HEK293 (cell line): ENCODE data around the gene PROCR.

Experiments
- CTCF ChIA-PET: fragments of 350-600 bp; formaldehyde crosslinking; extraction: SDS; loops from one replicate; lab custom pipeline; 2021; ENCODE audit warnings: antibody characterized with exemption; lab: Yijun Ruan, JAX
- POLR2A ChIA-PET: fragments of 300-600 bp; formaldehyde crosslinking; extraction: SDS; loops from one replicate; lab custom pipeline; 2020; ENCODE audit warnings: antibody characterized with exemption, inconsistent platforms; lab: Yijun Ruan, JAX
- H3K27ac ChIP-seq: fragments of 200-500 bp; sonication (Bioruptor generic); 2 replicates; pipeline ENCODE4 v1.5.1; 2014; ENCODE audit warnings: low read depth, low read length, control low read depth, inconsistent platforms; ENCODE audit errors: extremely low read depth
- H3K36me3 ChIP-seq, 2 experiments: fragments of 200-500 bp in 1 of 2; sonication (Bioruptor generic) in 1 of 2; 1 replicate in 1 of 2; 2 replicates in 1 of 2; pipeline ENCODE4 v1.5.1; 2014 to 2017; ENCODE audit warnings: inconsistent platforms in 2 of 2, low read length in 2 of 2; ENCODE audit not compliant: control insufficient read depth in 2 of 2, insufficient read depth in 1 of 2
- H3K4me1 ChIP-seq: fragments of 200-500 bp; sonication (Bioruptor generic); 2 replicates; pipeline ENCODE4 v1.5.1; 2014; ENCODE audit warnings: mild to moderate bottlenecking, low read length, inconsistent platforms; ENCODE audit not compliant: control insufficient read depth, insufficient read depth
- H3K4me3 ChIP-seq: 2 replicates; pipeline ENCODE4 v1.5.1; 2011; ENCODE audit warnings: low read depth, mild to moderate bottlenecking, control low read depth, low read length, moderate library complexity
- H3K9me3 ChIP-seq: fragments of 200-500 bp; sonication (Bioruptor generic); 2 replicates; pipeline ENCODE4 v1.5.1; 2014; ENCODE audit warnings: low read depth, low read length, inconsistent platforms; ENCODE audit not compliant: control insufficient read depth, insufficient read depth
- HOXD13 ChIP-seq: sonication (generic); formaldehyde crosslinking; IDR thresholded peaks from 2 replicates; pipeline ENCODE4 v1.8.0; 2022; ENCODE audit warnings: missing genetic modification reagents, borderline replicate concordance
- KLF10 ChIP-seq: fragments of 450-650 bp; IDR thresholded peaks from 2 replicates; pipeline ENCODE4 v1.5.1; 2018; ENCODE audit warnings: missing biosample characterization, mild to moderate bottlenecking, missing genetic modification characterization
- MYNN ChIP-seq: fragments of 450-650 bp; formaldehyde crosslinking; IDR thresholded peaks from 2 replicates; pipeline ENCODE4 v1.5.1; 2016; ENCODE audit warnings: missing biosample characterization, missing genetic modification characterization, borderline replicate concordance
- PRDM1 ChIP-seq: fragments of 450-650 bp; formaldehyde crosslinking; IDR thresholded peaks from 2 replicates; pipeline ENCODE4; 2016; ENCODE audit warnings: missing biosample characterization, missing genetic modification characterization
- ZBTB17 ChIP-seq: fragments of 450-650 bp; formaldehyde crosslinking; IDR thresholded peaks from 2 replicates; pipeline ENCODE4 v1.5.1; 2016; ENCODE audit warnings: missing biosample characterization, missing genetic modification characterization
- ZNF155 ChIP-seq: fragments of 450-650 bp; formaldehyde crosslinking; IDR thresholded peaks from 2 replicates; pipeline ENCODE4 v1.5.1; 2016; ENCODE audit warnings: missing biosample characterization, missing genetic modification characterization
- ZNF157 ChIP-seq: fragments of 450-650 bp; formaldehyde crosslinking; IDR thresholded peaks from 2 replicates; pipeline ENCODE4 v1.5.1; 2016; ENCODE audit warnings: missing biosample characterization, missing genetic modification characterization
- ZNF214 ChIP-seq: fragments of 450-650 bp; formaldehyde crosslinking; IDR thresholded peaks from 2 replicates; pipeline ENCODE4 v1.5.1; 2017; ENCODE audit warnings: missing biosample characterization, mild to moderate bottlenecking, missing genetic modification characterization, borderline replicate concordance
- ZNF274 ChIP-seq, 2 experiments: fragments of 200-500 bp in 1 of 2; fragments of 450-650 bp in 1 of 2; sonication (Bioruptor generic) in 1 of 2; formaldehyde crosslinking in 1 of 2; IDR thresholded peaks; 2 replicates each; pipeline versions ENCODE4 v1.5.1 to v1.6.1; 2014 to 2016; ENCODE audit warnings: borderline replicate concordance in 1 of 2, inconsistent platforms in 1 of 2, low read length in 1 of 2, missing biosample characterization in 1 of 2, missing genetic modification characterization in 1 of 2
- ZNF311 ChIP-seq: fragments of 450-650 bp; formaldehyde crosslinking; IDR thresholded peaks from 2 replicates; pipeline ENCODE4 v1.5.1; 2017; ENCODE audit warnings: missing biosample characterization, missing genetic modification characterization, borderline replicate concordance
- ZNF341 ChIP-seq: fragments of 450-650 bp; formaldehyde crosslinking; IDR thresholded peaks from 2 replicates; pipeline ENCODE4; 2016; ENCODE audit warnings: low read depth, missing biosample characterization, missing genetic modification characterization
- ZNF366 ChIP-seq: fragments of 450-650 bp; formaldehyde crosslinking; conservative IDR thresholded peaks from 2 replicates; pipeline ENCODE4 v1.5.1; 2016; ENCODE audit warnings: missing biosample characterization, missing genetic modification characterization
- ZNF394 ChIP-seq: fragments of 450-650 bp; formaldehyde crosslinking; IDR thresholded peaks from 2 replicates; pipeline ENCODE4 v1.5.1; 2016; ENCODE audit warnings: missing biosample characterization, missing genetic modification characterization, mild to moderate bottlenecking, moderate library complexity, borderline replicate concordance
- ZNF426 ChIP-seq: fragments of 450-650 bp; formaldehyde crosslinking; IDR thresholded peaks from 2 replicates; pipeline ENCODE4 v1.5.1; 2017; ENCODE audit warnings: missing biosample characterization, missing genetic modification characterization, mild to moderate bottlenecking, inconsistent platforms, moderate library complexity
- ZNF513 ChIP-seq: fragments of 450-650 bp; IDR thresholded peaks from 2 replicates; pipeline ENCODE4 v1.5.1; 2018; ENCODE audit warnings: missing biosample characterization, missing genetic modification characterization
- ZNF514 ChIP-seq: fragments of 450-650 bp; formaldehyde crosslinking; IDR thresholded peaks from 2 replicates; pipeline ENCODE4 v1.5.1; 2016; ENCODE audit warnings: missing biosample characterization, missing genetic modification characterization
- ZNF544 ChIP-seq: fragments of 450-650 bp; formaldehyde crosslinking; IDR thresholded peaks from 2 replicates; pipeline ENCODE4 v1.5.0; 2017; ENCODE audit warnings: missing biosample characterization, missing genetic modification characterization
- ZNF571 ChIP-seq: fragments of 450-650 bp; formaldehyde crosslinking; IDR thresholded peaks from 2 replicates; pipeline ENCODE4 v1.5.0; 2017; ENCODE audit warnings: missing biosample characterization, missing genetic modification characterization
- ZNF596 ChIP-seq: fragments of 450-650 bp; IDR thresholded peaks from 2 replicates; pipeline ENCODE4 v1.5.0; 2018; ENCODE audit warnings: missing biosample characterization, mild to moderate bottlenecking, missing genetic modification characterization, moderate library complexity
- ZNF701 ChIP-seq: fragments of 450-650 bp; formaldehyde crosslinking; IDR thresholded peaks from 2 replicates; pipeline ENCODE4 v1.5.1; 2016; ENCODE audit warnings: missing biosample characterization, missing genetic modification characterization
- ZNF791 ChIP-seq: fragments of 450-650 bp; formaldehyde crosslinking; IDR thresholded peaks from 2 replicates; pipeline ENCODE4 v1.5.1; 2016; ENCODE audit warnings: missing biosample characterization, missing genetic modification characterization
- ZSCAN16 ChIP-seq: fragments of 450-650 bp; formaldehyde crosslinking; IDR thresholded peaks from 2 replicates; pipeline ENCODE4 v1.5.1; 2016; ENCODE audit warnings: missing biosample characterization, missing genetic modification characterization
- TF ChIP-seq, protein P1 (sequence below): fragments of 450-650 bp; formaldehyde crosslinking; IDR thresholded peaks from 2 replicates; pipeline ENCODE4 v1.5.1; 2016; ENCODE audit warnings: missing biosample characterization, missing genetic modification characterization, borderline replicate concordance
- TF ChIP-seq, protein P2 (sequence below): fragments of 450-650 bp; formaldehyde crosslinking; IDR thresholded peaks from 2 replicates; pipeline ENCODE4 v1.5.1; 2016; ENCODE audit warnings: missing biosample characterization, missing genetic modification characterization

The PROCR gene

GRCh38 chr20:35165221-35166185 is 6.4 kb upstream of the PROCR start:
- TF ChIP-seq ZNF157 (tag by site-specific recombination) (no peak), ZNF514 (tag by site-specific recombination) (no peak), ZSCAN16 (tag by site-specific recombination) (no peak), ZNF341 (tag by site-specific recombination) (0 out of 2 replicates have a peak, but pooled peaks have one; percentile 27), ZNF596 (tag by site-specific recombination) (no peak), ZNF274 (IDR thresholded peaks at IDR 0.05; ENCODE audit: low read length) (no peak), ZNF274 (tag by site-specific recombination; IDR thresholded peaks at IDR 0.05; ENCODE audit: borderline replicate concordance) (no peak), ZNF366 (tag by site-specific recombination) (peak; percentile 54; the same call in 1 of the 2 replicates), PRDM1 (no peak), ZNF701 (tag by site-specific recombination) (no peak), ZNF394 (tag by site-specific recombination) (no peak)
- TF ChIP-seq, protein P1, sequence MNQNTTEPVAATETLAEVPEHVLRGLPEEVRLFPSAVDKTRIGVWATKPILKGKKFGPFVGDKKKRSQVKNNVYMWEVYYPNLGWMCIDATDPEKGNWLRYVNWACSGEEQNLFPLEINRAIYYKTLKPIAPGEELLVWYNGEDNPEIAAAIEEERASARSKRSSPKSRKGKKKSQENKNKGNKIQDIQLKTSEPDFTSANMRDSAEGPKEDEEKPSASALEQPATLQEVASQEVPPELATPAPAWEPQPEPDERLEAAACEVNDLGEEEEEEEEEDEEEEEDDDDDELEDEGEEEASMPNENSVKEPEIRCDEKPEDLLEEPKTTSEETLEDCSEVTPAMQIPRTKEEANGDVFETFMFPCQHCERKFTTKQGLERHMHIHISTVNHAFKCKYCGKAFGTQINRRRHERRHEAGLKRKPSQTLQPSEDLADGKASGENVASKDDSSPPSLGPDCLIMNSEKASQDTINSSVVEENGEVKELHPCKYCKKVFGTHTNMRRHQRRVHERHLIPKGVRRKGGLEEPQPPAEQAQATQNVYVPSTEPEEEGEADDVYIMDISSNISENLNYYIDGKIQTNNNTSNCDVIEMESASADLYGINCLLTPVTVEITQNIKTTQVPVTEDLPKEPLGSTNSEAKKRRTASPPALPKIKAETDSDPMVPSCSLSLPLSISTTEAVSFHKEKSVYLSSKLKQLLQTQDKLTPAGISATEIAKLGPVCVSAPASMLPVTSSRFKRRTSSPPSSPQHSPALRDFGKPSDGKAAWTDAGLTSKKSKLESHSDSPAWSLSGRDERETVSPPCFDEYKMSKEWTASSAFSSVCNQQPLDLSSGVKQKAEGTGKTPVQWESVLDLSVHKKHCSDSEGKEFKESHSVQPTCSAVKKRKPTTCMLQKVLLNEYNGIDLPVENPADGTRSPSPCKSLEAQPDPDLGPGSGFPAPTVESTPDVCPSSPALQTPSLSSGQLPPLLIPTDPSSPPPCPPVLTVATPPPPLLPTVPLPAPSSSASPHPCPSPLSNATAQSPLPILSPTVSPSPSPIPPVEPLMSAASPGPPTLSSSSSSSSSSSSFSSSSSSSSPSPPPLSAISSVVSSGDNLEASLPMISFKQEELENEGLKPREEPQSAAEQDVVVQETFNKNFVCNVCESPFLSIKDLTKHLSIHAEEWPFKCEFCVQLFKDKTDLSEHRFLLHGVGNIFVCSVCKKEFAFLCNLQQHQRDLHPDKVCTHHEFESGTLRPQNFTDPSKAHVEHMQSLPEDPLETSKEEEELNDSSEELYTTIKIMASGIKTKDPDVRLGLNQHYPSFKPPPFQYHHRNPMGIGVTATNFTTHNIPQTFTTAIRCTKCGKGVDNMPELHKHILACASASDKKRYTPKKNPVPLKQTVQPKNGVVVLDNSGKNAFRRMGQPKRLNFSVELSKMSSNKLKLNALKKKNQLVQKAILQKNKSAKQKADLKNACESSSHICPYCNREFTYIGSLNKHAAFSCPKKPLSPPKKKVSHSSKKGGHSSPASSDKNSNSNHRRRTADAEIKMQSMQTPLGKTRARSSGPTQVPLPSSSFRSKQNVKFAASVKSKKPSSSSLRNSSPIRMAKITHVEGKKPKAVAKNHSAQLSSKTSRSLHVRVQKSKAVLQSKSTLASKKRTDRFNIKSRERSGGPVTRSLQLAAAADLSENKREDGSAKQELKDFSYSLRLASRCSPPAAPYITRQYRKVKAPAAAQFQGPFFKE = no peak
- Histone ChIP-seq H3K27ac (no peak overlapping the region), H3K4me3 (no peak overlapping the region), H3K36me3 (no peaks in the 10 kb centered on the region), H3K4me1 (no peaks in the 10 kb centered on the region), H3K9me3 (no peaks in the 10 kb centered on the region)
- CTCF ChIA-PET = interaction anchor here (0.7 to 1.4 kb wide), 5 partner anchors 17 to 107 kb away, joined by 3 to 7 read pairs (median 3); no protein-coding TSS in a partner anchor
- POLR2A ChIA-PET = interaction anchor here (0.9 kb wide), 1 partner anchor 18 kb away, joined by 4 read pairs; the partner anchor contains the start of gene EDEM2

- Histone ChIP-seq H3K4me3 (no peak overlapping the region), H3K4me1 (0 out of 2 replicates have a peak, but pooled peaks cover under 1% of the 10 kb centered on the region), H3K36me3 (no peaks in the 10 kb centered on the region), H3K27ac (no peak overlapping the region), H3K9me3 (no peaks in the 10 kb centered on the region)
- TF ChIP-seq ZNF513 (tag by site-specific recombination) (no peak), HOXD13 (no peak), ZNF791 (tag by site-specific recombination) (no peak), ZNF155 (no peak), ZNF214 (tag by site-specific recombination) (no peak), ZNF426 (tag by site-specific recombination) (no peak), ZNF311 (tag by site-specific recombination) (no peak), ZNF571 (tag by site-specific recombination) (no peak), KLF10 (tag by site-specific recombination) (no peak), MYNN (tag by site-specific recombination) (no peak), ZBTB17 (tag by site-specific recombination) (no peak), ZNF544 (tag by site-specific recombination) (no peak)
- TF ChIP-seq, protein P2, sequence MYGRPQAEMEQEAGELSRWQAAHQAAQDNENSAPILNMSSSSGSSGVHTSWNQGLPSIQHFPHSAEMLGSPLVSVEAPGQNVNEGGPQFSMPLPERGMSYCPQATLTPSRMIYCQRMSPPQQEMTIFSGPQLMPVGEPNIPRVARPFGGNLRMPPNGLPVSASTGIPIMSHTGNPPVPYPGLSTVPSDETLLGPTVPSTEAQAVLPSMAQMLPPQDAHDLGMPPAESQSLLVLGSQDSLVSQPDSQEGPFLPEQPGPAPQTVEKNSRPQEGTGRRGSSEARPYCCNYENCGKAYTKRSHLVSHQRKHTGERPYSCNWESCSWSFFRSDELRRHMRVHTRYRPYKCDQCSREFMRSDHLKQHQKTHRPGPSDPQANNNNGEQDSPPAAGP = no peak
- ChIA-PET POLR2A (no interaction called here), CTCF (interaction anchor here (0.7 to 1.2 kb wide), 3 partner anchors 28 to 342 kb away, joined by 3 read pairs; no protein-coding TSS in a partner anchor)
These were observed 5.5 kb upstream of the PROCR start for GRCh38 chr20:35166242-35166830.
